Peyer's patch (tissue), 4 donors: ENCODE measurements around the gene IFNL1.

ENCODE experiments used
- POLR2A ChIP-seq, 2 donors: fragments of 450-650 bp; IDR thresholded peaks; one replicate each; pipeline ENCODE4 v1.5.1; 2017; ENCODE audit warnings: antibody characterized with exemption in 2 of 2, mild to moderate bottlenecking in 2 of 2, moderate library complexity in 2 of 2
- TF ChIP-seq, protein P1 (sequence below), 6 experiments: fragments of 450-650 bp in 4 of 6; fragments of 200-600 bp in 2 of 6; sonication (generic) in 1 of 6; IDR thresholded peaks; one replicate each; pipeline ENCODE4 v1.5.1; 2017 to 2019; ENCODE audit warnings: antibody characterized with exemption in 6 of 6, mild to moderate bottlenecking in 3 of 6, moderate library complexity in 1 of 6

DNA sequence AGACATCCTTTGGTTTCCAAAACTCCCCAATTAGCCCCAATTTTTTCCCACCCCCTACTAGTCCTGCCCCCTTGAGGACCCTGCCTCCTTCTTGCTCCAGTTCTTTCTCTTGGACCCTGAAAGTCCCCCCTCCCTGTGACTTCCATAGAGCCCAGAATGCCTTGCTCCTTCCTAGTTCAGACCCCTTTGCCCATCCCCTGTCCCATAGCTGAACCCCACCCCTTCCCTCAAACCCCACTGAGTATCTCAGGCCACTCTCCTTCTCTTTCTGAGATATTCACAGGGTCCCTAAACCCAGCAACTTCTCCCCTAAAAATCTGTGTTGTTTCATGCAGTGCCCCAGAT lies 25.6 kb downstream of the IFNL1 start:
- no peak for TF ChIP-seq POLR2A (IDR thresholded peaks at IDR 0.05)
- TF ChIP-seq, protein P1, sequence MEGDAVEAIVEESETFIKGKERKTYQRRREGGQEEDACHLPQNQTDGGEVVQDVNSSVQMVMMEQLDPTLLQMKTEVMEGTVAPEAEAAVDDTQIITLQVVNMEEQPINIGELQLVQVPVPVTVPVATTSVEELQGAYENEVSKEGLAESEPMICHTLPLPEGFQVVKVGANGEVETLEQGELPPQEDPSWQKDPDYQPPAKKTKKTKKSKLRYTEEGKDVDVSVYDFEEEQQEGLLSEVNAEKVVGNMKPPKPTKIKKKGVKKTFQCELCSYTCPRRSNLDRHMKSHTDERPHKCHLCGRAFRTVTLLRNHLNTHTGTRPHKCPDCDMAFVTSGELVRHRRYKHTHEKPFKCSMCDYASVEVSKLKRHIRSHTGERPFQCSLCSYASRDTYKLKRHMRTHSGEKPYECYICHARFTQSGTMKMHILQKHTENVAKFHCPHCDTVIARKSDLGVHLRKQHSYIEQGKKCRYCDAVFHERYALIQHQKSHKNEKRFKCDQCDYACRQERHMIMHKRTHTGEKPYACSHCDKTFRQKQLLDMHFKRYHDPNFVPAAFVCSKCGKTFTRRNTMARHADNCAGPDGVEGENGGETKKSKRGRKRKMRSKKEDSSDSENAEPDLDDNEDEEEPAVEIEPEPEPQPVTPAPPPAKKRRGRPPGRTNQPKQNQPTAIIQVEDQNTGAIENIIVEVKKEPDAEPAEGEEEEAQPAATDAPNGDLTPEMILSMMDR (IDR thresholded peaks at IDR 0.05), result no peak
